ENCODE data around the gene ICOSLG.
"Not testable (repeated sequence)": the region's sequence is repeated elsewhere in the genome, so short reads cannot be mapped to it uniquely, and the experiment has no call there.

The ICOSLG gene

GRCh38 chr21:44258056-44258725 is 17.4 kb upstream of the ICOSLG start:
- DNase-seq (ENCODE audit: low spot score) (no peak), ATAC-seq (ENCODE audit: low read depth) (no peak)
- no peak overlapping the region for H3K4me3 ChIP-seq (ENCODE audit: severe bottlenecking)
- H3K27ac ChIP-seq (ENCODE audit: poor library complexity, severe bottlenecking), result no peak overlapping the region
- no peaks in the 10 kb centered on the region for H3K4me1 ChIP-seq (ENCODE audit: insufficient read depth, poor library complexity, severe bottlenecking)
- no peaks in the 10 kb centered on the region for H3K27me3 ChIP-seq (ENCODE audit: insufficient read depth, poor library complexity, severe bottlenecking)
- TF ChIP-seq CTCF (IDR thresholded peaks at IDR 0.05; ENCODE audit: poor library complexity, severe bottlenecking), result no peak
- H3K36me3 ChIP-seq (ENCODE audit: low read depth), result no peaks in the 10 kb centered on the region
- H3K9me3 ChIP-seq (ENCODE audit: severe bottlenecking), result no peaks in the 10 kb centered on the region

- Histone ChIP-seq H3K9me3 (ENCODE audit: severe bottlenecking) (no peaks in the 10 kb centered on the region), H3K27me3 (ENCODE audit: insufficient read depth, poor library complexity, severe bottlenecking) (no peaks in the 10 kb centered on the region), H3K4me3 (ENCODE audit: severe bottlenecking) (no peak overlapping the region), H3K27ac (ENCODE audit: poor library complexity, severe bottlenecking) (no peak overlapping the region), H3K4me1 (ENCODE audit: insufficient read depth, poor library complexity, severe bottlenecking) (no peaks in the 10 kb centered on the region), H3K36me3 (ENCODE audit: low read depth) (no peaks in the 10 kb centered on the region)
- TF ChIP-seq CTCF (IDR thresholded peaks at IDR 0.05; ENCODE audit: poor library complexity, severe bottlenecking), result no peak
- ATAC-seq (ENCODE audit: low read depth) (no peak), DNase-seq (ENCODE audit: low spot score) (no peak)
Observed at GRCh38 chr21:44255511-44255981, 14.8 kb upstream of the ICOSLG start.

GRCh38 chr21:44253832-44254710 is 13.3 kb upstream of the ICOSLG start:
- ATAC-seq (ENCODE audit: low read depth), result no peak
- peak; percentile 58 for DNase-seq (ENCODE audit: low spot score)
- H3K9me3 ChIP-seq (ENCODE audit: severe bottlenecking), result no peaks in the 10 kb centered on the region
- no peak overlapping the region for H3K4me3 ChIP-seq (ENCODE audit: severe bottlenecking)
- no peaks in the 10 kb centered on the region for H3K4me1 ChIP-seq (ENCODE audit: insufficient read depth, poor library complexity, severe bottlenecking)
- H3K36me3 ChIP-seq (ENCODE audit: low read depth), result no peaks in the 10 kb centered on the region
- H3K27ac ChIP-seq (ENCODE audit: poor library complexity, severe bottlenecking), result no peak overlapping the region
- H3K27me3 ChIP-seq (ENCODE audit: insufficient read depth, poor library complexity, severe bottlenecking), result no peaks in the 10 kb centered on the region
- TF ChIP-seq CTCF (IDR thresholded peaks at IDR 0.05; ENCODE audit: poor library complexity, severe bottlenecking), result no peak

- not testable (repeated sequence) for H3K27ac ChIP-seq (ENCODE audit: poor library complexity, severe bottlenecking); DNase-seq (ENCODE audit: low spot score); H3K36me3 ChIP-seq (ENCODE audit: low read depth); H3K4me3 ChIP-seq (ENCODE audit: severe bottlenecking); H3K9me3 ChIP-seq (ENCODE audit: severe bottlenecking); H3K27me3 ChIP-seq (ENCODE audit: insufficient read depth, poor library complexity, severe bottlenecking); H3K4me1 ChIP-seq (ENCODE audit: insufficient read depth, poor library complexity, severe bottlenecking)
- peak; percentile 48 for ATAC-seq (ENCODE audit: low read depth)
Observed at GRCh38 chr21:44249204-44250037, 8.7 kb upstream of the ICOSLG start.

- H3K4me3 ChIP-seq (ENCODE audit: severe bottlenecking); H3K36me3 ChIP-seq (ENCODE audit: low read depth); H3K9me3 ChIP-seq (ENCODE audit: severe bottlenecking); ATAC-seq (ENCODE audit: low read depth); H3K27me3 ChIP-seq (ENCODE audit: insufficient read depth, poor library complexity, severe bottlenecking); H3K27ac ChIP-seq (ENCODE audit: poor library complexity, severe bottlenecking); DNase-seq (ENCODE audit: low spot score); H3K4me1 ChIP-seq (ENCODE audit: insufficient read depth, poor library complexity, severe bottlenecking): not testable (repeated sequence)
Observed at GRCh38 chr21:44247904-44248303, 7.2 kb upstream of the ICOSLG start.

- H3K4me1 ChIP-seq (ENCODE audit: insufficient read depth, poor library complexity, severe bottlenecking); H3K9me3 ChIP-seq (ENCODE audit: severe bottlenecking); H3K4me3 ChIP-seq (ENCODE audit: severe bottlenecking); DNase-seq (ENCODE audit: low spot score); H3K27me3 ChIP-seq (ENCODE audit: insufficient read depth, poor library complexity, severe bottlenecking); H3K36me3 ChIP-seq (ENCODE audit: low read depth); H3K27ac ChIP-seq (ENCODE audit: poor library complexity, severe bottlenecking); ATAC-seq (ENCODE audit: low read depth): not testable (repeated sequence)
Observed at GRCh38 chr21:44243980-44244379, 3.2 kb upstream of the ICOSLG start.

- not testable (repeated sequence) for H3K36me3 ChIP-seq (ENCODE audit: low read depth); H3K27ac ChIP-seq (ENCODE audit: poor library complexity, severe bottlenecking); DNase-seq (ENCODE audit: low spot score); H3K9me3 ChIP-seq (ENCODE audit: severe bottlenecking); H3K27me3 ChIP-seq (ENCODE audit: insufficient read depth, poor library complexity, severe bottlenecking); H3K4me3 ChIP-seq (ENCODE audit: severe bottlenecking); H3K4me1 ChIP-seq (ENCODE audit: insufficient read depth, poor library complexity, severe bottlenecking)
- peak; percentile 55 for ATAC-seq (ENCODE audit: low read depth)
Observed at GRCh38 chr21:44241281-44241680, 538 bp upstream of the ICOSLG start.

GRCh38 chr21:44240353-44240752 is 390 bp downstream of the ICOSLG start:
- not testable (repeated sequence) for DNase-seq (ENCODE audit: low spot score); H3K4me3 ChIP-seq (ENCODE audit: severe bottlenecking); H3K27ac ChIP-seq (ENCODE audit: poor library complexity, severe bottlenecking); H3K4me1 ChIP-seq (ENCODE audit: insufficient read depth, poor library complexity, severe bottlenecking); H3K36me3 ChIP-seq (ENCODE audit: low read depth); H3K27me3 ChIP-seq (ENCODE audit: insufficient read depth, poor library complexity, severe bottlenecking); H3K9me3 ChIP-seq (ENCODE audit: severe bottlenecking)
- peak; percentile 48 for ATAC-seq (ENCODE audit: low read depth)
